Mucosa of descending colon (tissue), 3 donors: ENCODE measurements around the gene SUN2. TPM values are rescaled to one million over a fixed set of nuclear protein-coding genes. Genes with fewer than 3 reads are reported as not detected.
A peak's percentile ranks its signal among the peaks of the same experiment; 100 is the strongest.
"Not testable (repeated sequence)": the region's sequence is repeated elsewhere in the genome, so short reads cannot be mapped to it uniquely, and the experiment has no call there.

Source experiments
- ATAC-seq: fragments of 200-7000 bp; cut with Tn5 transposase; one replicate; pipeline ENCODE4 v1.9.1; 2020; ENCODE audit warnings: mild to moderate bottlenecking, moderate library complexity
- DNase-seq, 3 donors: peaks; one replicate each; pipeline ENCODE4 v3.0.0-alpha.2; 2020
- H3K36me3 ChIP-seq: fragments of 200-600 bp; one replicate; pipeline ENCODE4 v1.8.0; 2021; ENCODE audit warnings: low read depth, mild to moderate bottlenecking
- H3K4me1 ChIP-seq: fragments of 200-600 bp; one replicate; pipeline ENCODE4 v1.8.0; 2021; ENCODE audit warnings: low read depth, mild to moderate bottlenecking
- H3K4me3 ChIP-seq: fragments of 200-600 bp; one replicate; pipeline ENCODE4 v1.8.0; 2021; ENCODE audit warnings: mild to moderate bottlenecking
- H3K9me3 ChIP-seq: fragments of 200-600 bp; one replicate; pipeline ENCODE4 v1.8.0; 2021; ENCODE audit warnings: mild to moderate bottlenecking
- CTCF ChIP-seq: fragments of 200-600 bp; IDR thresholded peaks from one replicate; pipeline ENCODE4 v1.8.0; 2022; ENCODE audit warnings: antibody characterized with exemption, mild to moderate bottlenecking
- intact Hi-C, 2 donors: fragments of 100-400 bp; cut with DNase I in 1 of 2; cut with micrococcal nuclease in 1 of 2; formaldehyde crosslinking; loops; one replicate each; pipeline versions ENCODE4 v1.11.0 to v1.11.1; 2022; cut with DNase I, micrococcal nuclease
- long read RNA-seq, 2 donors: library from polyadenylated mRNA; unstranded; transcript quantifications; one replicate each; pipeline ENCODE4 v2.0.0, GENCODE V29; 2019 to 2021
- total RNA-seq, 3 donors: library from RNA; stranded (reverse); fragmentation: NEBNext Ultra II Directional in 2 of 3; extraction: Animal tissue kit (Norgen Biotek cat#: 25700) in 2 of 3; gene quantifications; one replicate each; pipeline versions ENCODE4 v1.2.1 to v1.2.4, GENCODE V29; 2021 to 2023
- donor health status: DM: no; HTN: no; CAD: no; lungs with moderate emphysema.
- donor health status: DM: no; HTN: no; CAD: no.
- donor health status: DM: no; HTN: yes; CAD: no.

SUN2 gene
- total RNA-seq = 100 to 1,000 TPM; 130 to 235 (median 181) TPM
- long read RNA-seq, donor 1, full-length matches to known transcripts = 4 of 701 reads
- long read RNA-seq, donor 1, partial matches to known transcripts = 118 of 701 reads
- long read RNA-seq, donor 1, other reads (novel, unspliced or antisense) = 579 of 701 reads
- long read RNA-seq, donor 2, partial matches to known transcripts = 4 of 10 reads
- long read RNA-seq, donor 2, other reads (novel, unspliced or antisense) = 6 of 10 reads

- peaks cover 14% of the 10 kb centered on the region for H3K4me1 ChIP-seq
- no peaks in the 10 kb centered on the region for H3K9me3 ChIP-seq
- intact Hi-C loops = no loop called here
- DNase-seq (peak; percentile 96 to 97 (median 97)), ATAC-seq (peak; percentile 79)
- peaks cover 3% of the 10 kb centered on the region for H3K36me3 ChIP-seq
- no peak for TF ChIP-seq CTCF
- H3K4me3 ChIP-seq = peak within 1 kb of the TSS; percentile 72
Measured at GRCh38 chr22:38755911-38756532, at the start of gene SUN2. Gene SUN2, minus strand, starts transcription at chr22:38755998. Its CDS starts 3,370 bp downstream, at chr22:38752628.

- DNase-seq, H3K36me3 ChIP-seq, ATAC-seq, H3K9me3 ChIP-seq, H3K4me3 ChIP-seq, H3K4me1 ChIP-seq, intact Hi-C loops: not testable (repeated sequence)
Measured at GRCh38 chr22:38805041-38805593, 49.3 kb upstream of the SUN2 start.

- Histone ChIP-seq H3K9me3 (no peaks in the 10 kb centered on the region), H3K36me3 (no peaks in the 10 kb centered on the region), H3K4me3 (no peak overlapping the region), H3K4me1 (no peaks in the 10 kb centered on the region)
- ATAC-seq (peak; percentile 71), DNase-seq (peak in 1 of 3 donors; percentile 7)
- TF ChIP-seq CTCF = no peak
- intact Hi-C loops = no loop called here
Measured at GRCh38 chr22:38802671-38803121, 46.9 kb upstream of the SUN2 start.

- Histone ChIP-seq H3K36me3 (no peaks in the 10 kb centered on the region), H3K4me1 (no peaks in the 10 kb centered on the region), H3K4me3 (no peak overlapping the region), H3K9me3 (no peaks in the 10 kb centered on the region)
- ATAC-seq = no peak
- DNase-seq = no peak
- intact Hi-C loops = no loop called here
- TF ChIP-seq CTCF = no peak
Measured at GRCh38 chr22:38799265-38800002, 43.6 kb upstream of the SUN2 start.

GRCh38 chr22:38798496-38798895 lies 42.7 kb upstream of the SUN2 start:
- Histone ChIP-seq H3K4me3 (no peak overlapping the region), H3K4me1 (no peaks in the 10 kb centered on the region), H3K9me3 (no peaks in the 10 kb centered on the region), H3K36me3 (no peaks in the 10 kb centered on the region)
- no peak for ATAC-seq
- no peak for DNase-seq
- intact Hi-C loops = no loop called here
- no peak for TF ChIP-seq CTCF
